Ectodermal cell (in vitro differentiated cells): Measurements from ENCODE around the gene SLFN5.

Experiments used
- H3K27ac ChIP-seq: 2 replicates; pipeline ENCODE4 v1.7.0; 2013; ENCODE audit warnings: mild to moderate bottlenecking, low read depth, low read length; ENCODE audit not compliant: insufficient read depth, poor library complexity, severe bottlenecking
- H3K27me3 ChIP-seq: 2 replicates; pipeline ENCODE4 v1.7.0; 2013; ENCODE audit warnings: mild to moderate bottlenecking, low read length; ENCODE audit not compliant: insufficient read depth, control insufficient read depth, poor library complexity, severe bottlenecking
- H3K36me3 ChIP-seq: one replicate; pipeline ENCODE4 v1.7.0; 2013; ENCODE audit warnings: low read length; ENCODE audit not compliant: control insufficient read depth, insufficient read depth
- H3K4me1 ChIP-seq: one replicate; pipeline ENCODE4 v1.7.0; 2013; ENCODE audit warnings: low read length; ENCODE audit not compliant: control insufficient read depth, insufficient read depth
- H3K4me3 ChIP-seq: 2 replicates; pipeline ENCODE4 v1.7.0; 2013; ENCODE audit warnings: low read depth, low read length, control low read depth; ENCODE audit not compliant: insufficient read depth
- H3K9me3 ChIP-seq: 2 replicates; pipeline ENCODE4 v1.7.0; 2013; ENCODE audit warnings: mild to moderate bottlenecking, low read length, moderate library complexity; ENCODE audit not compliant: control insufficient read depth
- WGBS, 2 experiments: methylation state at CpG; one replicate each; pipeline ENCODE4 v1.1.7; 2013; ENCODE audit warnings: missing lambda C conversion rate in 2 of 2; 5-methylcytosine and 5-hydroxymethylcytosine counted together

SLFN5 gene

DNA sequence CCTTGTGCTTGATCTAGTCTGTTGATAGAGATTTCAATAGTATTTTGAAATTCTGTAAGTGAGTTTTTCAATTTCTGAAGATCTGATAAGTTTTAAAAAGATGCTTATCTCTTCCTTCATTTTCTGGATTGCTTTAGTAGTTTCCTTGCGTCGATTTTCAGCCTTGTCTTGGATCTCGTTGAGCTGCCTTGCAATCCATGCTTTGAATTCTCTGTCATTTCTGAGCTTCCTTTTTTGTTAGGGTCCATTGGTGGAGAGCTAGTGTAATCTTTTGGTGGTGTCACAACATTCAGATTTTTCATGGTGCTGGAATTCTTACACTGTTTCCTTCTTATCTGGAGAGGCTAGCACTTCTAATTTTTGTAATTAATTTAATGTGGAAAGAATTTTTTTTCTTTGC lies 69.5 kb downstream of the SLFN5 start:
- H3K4me1 ChIP-seq: peaks cover 4% of the 10 kb centered on the region

DNA sequence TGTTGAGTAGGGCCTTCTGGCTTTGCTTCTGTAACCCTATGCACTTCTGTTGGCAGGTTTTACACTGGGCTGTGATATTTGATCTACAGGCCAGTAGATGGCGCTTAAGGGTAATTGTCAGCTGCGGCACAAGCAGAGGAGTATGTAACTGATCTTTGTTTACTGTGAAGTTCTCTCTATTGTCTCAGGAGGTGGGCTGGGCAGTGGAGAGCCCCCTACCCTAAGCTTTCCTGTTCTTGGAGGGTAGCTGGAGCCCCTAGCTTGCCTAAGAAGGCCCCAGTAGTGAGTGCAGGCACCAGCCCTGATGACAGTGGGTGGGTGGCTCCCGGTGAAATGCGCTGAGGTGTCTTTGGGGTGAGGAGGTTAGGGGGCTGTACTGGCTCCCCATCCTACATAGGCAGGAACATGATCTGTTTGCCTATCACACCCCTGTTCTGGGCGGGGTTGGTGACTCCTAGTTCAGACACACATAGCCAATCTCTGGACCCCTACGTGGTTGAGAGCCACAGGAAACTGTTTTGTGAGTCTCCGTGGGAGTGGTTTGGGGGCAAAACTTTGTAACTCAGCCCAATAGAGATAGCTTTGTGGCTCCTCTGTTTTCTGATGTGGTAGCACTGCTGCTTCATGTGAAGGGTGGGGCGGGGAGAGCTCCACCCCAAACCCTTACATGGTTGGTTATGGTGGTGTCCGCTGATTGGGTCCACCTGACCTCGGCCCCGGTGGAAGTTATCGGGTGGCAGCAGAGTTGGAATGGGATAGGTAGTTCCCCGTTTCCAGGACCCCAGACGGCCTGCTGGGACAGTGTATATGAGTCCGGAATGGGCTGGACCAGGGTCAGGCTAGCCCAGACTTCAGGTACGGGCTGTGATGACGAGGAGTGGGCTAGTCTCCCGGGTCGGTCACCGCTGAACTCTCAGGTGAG lies 70.2 kb downstream of the SLFN5 start:
- no peaks in the 10 kb centered on the region for H3K36me3 ChIP-seq
- WGBS, 2 experiments: 78 to 79% methylated on average over 20 of the region's 20 CpGs
- no peaks in the 10 kb centered on the region for H3K9me3 ChIP-seq
- no peak overlapping the region for H3K27ac ChIP-seq
- peaks cover 4% of the 10 kb centered on the region for H3K4me1 ChIP-seq
- H3K4me3 ChIP-seq: no peak overlapping the region
- H3K27me3 ChIP-seq: no peaks in the 10 kb centered on the region

More for the DNA sequence above, 69.5 kb downstream of the SLFN5 start:
- 78 to 83% methylated on average over 3 of the region's 3 CpGs for WGBS, 2 experiments
- no peak overlapping the region for H3K4me3 ChIP-seq
- no peaks in the 10 kb centered on the region for H3K36me3 ChIP-seq
- no peak overlapping the region for H3K27ac ChIP-seq
- no peaks in the 10 kb centered on the region for H3K27me3 ChIP-seq
- H3K9me3 ChIP-seq: no peaks in the 10 kb centered on the region

- Histone ChIP-seq H3K27ac (no peak overlapping the region), H3K4me1 (peaks cover 4% of the 10 kb centered on the region), H3K36me3 (no peaks in the 10 kb centered on the region), H3K27me3 (no peaks in the 10 kb centered on the region), H3K4me3 (no peak overlapping the region), H3K9me3 (no peaks in the 10 kb centered on the region)
- WGBS, 2 experiments: 92% methylated on average over 19 of the region's 19 CpGs
Measured at GRCh38 chr17:35313875-35314409, 71.1 kb downstream of the SLFN5 start.

DNA sequence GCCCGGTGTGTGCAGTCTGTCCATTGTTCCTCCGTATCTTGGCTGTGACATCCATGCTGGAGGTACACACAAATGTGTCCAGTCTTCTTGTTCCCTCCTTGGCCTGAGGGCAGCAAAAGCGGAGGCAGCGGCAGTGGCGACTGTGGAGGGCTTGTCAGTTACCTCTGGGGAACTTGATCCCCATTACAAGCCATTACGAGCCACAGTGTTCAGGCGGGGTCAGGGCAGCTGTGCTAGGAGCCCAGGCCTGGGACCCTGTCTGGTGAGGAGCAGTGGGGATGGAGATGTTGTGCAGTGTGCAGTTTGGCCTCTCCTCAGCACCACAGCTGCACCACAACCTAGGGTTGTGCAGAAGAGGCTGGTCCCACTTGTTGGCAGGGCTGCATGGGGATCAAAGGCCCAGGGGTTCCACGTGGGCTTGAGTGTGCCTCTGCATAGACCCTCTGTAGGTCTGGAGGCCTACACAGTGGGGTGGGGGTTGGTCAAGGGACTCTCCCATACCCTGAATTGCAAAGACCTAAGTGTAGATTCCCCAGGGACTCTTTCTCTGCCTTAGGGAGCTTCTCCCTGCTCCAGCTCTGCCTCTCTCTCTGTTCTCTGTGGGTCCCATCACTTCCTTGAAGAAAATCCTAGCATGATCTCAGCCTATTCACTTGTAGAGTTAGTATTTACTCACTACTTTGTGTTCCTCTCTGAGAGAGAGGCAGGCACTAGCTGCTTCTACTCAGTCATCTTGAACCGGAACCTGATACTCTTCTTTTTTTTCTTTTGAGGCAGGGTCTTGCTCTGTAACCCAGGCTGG lies 71.7 kb downstream of the SLFN5 start:
- Histone ChIP-seq H3K4me3 (no peak overlapping the region), H3K4me1 (peaks cover 4% of the 10 kb centered on the region), H3K27ac (no peak overlapping the region), H3K27me3 (no peaks in the 10 kb centered on the region), H3K9me3 (no peaks in the 10 kb centered on the region), H3K36me3 (no peaks in the 10 kb centered on the region)
- WGBS, 2 experiments: 83% methylated on average over 9 of the region's 9 CpGs

DNA sequence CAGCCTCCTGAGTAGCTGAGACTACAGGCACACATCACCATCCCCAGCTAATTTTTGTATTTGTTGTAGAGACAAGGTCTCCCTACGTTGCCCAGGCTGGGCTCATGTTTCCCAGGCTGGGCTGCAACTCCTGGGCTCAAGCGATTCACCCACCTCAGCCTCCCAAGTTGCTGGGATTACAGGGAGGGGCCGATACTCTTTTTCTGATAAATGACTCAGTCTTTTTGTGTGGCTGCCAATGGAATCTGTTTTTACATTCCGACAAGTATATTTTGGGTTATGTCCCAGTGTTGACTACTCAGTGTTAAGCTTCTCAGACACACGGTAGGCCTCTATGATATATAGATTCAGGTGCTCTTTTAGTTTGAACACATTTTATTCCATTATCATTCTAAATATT lies 72.4 kb downstream of the SLFN5 start:
- Histone ChIP-seq H3K27me3 (no peaks in the 10 kb centered on the region), H3K4me1 (peaks cover 4% of the 10 kb centered on the region), H3K4me3 (no peak overlapping the region), H3K27ac (no peak overlapping the region), H3K9me3 (no peaks in the 10 kb centered on the region), H3K36me3 (no peaks in the 10 kb centered on the region)
- 63 to 72% methylated on average over 5 of the region's 5 CpGs for WGBS, 2 experiments

DNA sequence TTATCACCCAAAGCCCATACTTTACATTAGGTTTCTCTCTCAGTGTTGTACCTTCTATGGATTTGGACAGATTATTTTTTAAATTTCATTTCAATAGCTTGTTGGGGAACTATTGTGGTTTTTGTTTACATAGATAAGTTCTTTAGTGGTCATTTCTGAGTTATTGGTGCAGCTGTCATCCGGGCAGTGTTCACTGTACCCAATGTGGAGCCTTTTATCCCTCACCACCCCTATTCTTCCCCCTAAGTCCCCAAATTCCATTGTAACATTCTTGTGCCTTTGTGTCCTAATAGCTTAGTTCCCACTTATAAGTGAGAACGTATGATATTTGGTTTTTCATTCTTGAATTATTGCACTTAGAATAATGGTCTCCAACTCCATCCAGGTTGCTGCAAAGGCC lies 73.1 kb downstream of the SLFN5 start:
- H3K27ac ChIP-seq: no peak overlapping the region
- no peaks in the 10 kb centered on the region for H3K27me3 ChIP-seq
- no peaks in the 10 kb centered on the region for H3K9me3 ChIP-seq
- H3K36me3 ChIP-seq: no peaks in the 10 kb centered on the region
- H3K4me3 ChIP-seq: no peak overlapping the region
- peaks cover 4% of the 10 kb centered on the region for H3K4me1 ChIP-seq
- 88 to 92% methylated on average over 2 of the region's 2 CpGs for WGBS, 2 experiments

GRCh38 chr17:35322749-35323148 lies 79.9 kb downstream of the SLFN5 start:
- H3K4me1 ChIP-seq: no peaks in the 10 kb centered on the region
- H3K27me3 ChIP-seq: no peaks in the 10 kb centered on the region
- no peak overlapping the region for H3K4me3 ChIP-seq
- no CpG with 5 or more reads among the region's 1 CpG for WGBS, 2 experiments
- no peaks in the 10 kb centered on the region for H3K36me3 ChIP-seq
- H3K27ac ChIP-seq: no peak overlapping the region
- no peaks in the 10 kb centered on the region for H3K9me3 ChIP-seq
